D721Med (cell line): ENCODE results near the gene SH3RF3.

Source experiments
- DNase-seq: peaks from one replicate; pipeline ENCODE4 v3.0.0; 2011; ENCODE audit warnings: low spot score; ENCODE audit not compliant: insufficient read length
- FAIRE-seq: peaks from 2 replicates; lab custom pipeline; 2011; peaks lifted over from hg19 to GRCh38; lab: Jason Lieb, UNC
- CTCF ChIP-seq: IDR thresholded peaks from 2 replicates; pipeline ENCODE4 v1.5.1; 2012; ENCODE audit warnings: mild to moderate bottlenecking, control low read depth; ENCODE audit not compliant: insufficient read depth; ENCODE audit errors: missing control alignments

The SH3RF3 gene

GRCh38 chr2:109326306-109326705 is 197.3 kb downstream of the SH3RF3 start:
- DNase-seq (no peak), FAIRE-seq (no peak)
- no peak for TF ChIP-seq CTCF

- no peak for TF ChIP-seq CTCF
- no peak for DNase-seq
- no peak for FAIRE-seq
Observed at GRCh38 chr2:109330056-109330455, 201.1 kb downstream of the SH3RF3 start.

- FAIRE-seq (no peak), DNase-seq (no peak)
Observed at GRCh38 chr2:109331081-109331480, 202.1 kb downstream of the SH3RF3 start.

GRCh38 chr2:109331896-109332848 is 203.2 kb downstream of the SH3RF3 start:
- no peak for FAIRE-seq
- no peak for DNase-seq
- TF ChIP-seq CTCF = no peak

More at GRCh38 chr2:109331081-109331480, 202.1 kb downstream of the SH3RF3 start:
- TF ChIP-seq CTCF = no peak

GRCh38 chr2:109332880-109333279 is 203.9 kb downstream of the SH3RF3 start:
- DNase-seq = no peak
- no peak for TF ChIP-seq CTCF
- FAIRE-seq = no peak

GRCh38 chr2:109333414-109334210 is 204.6 kb downstream of the SH3RF3 start:
- TF ChIP-seq CTCF = no peak
- FAIRE-seq (no peak), DNase-seq (no peak)
